ENCODE measurements around the gene ZNF473.
"Not testable (repeated sequence)": the region's sequence is repeated elsewhere in the genome, so short reads cannot be mapped to it uniquely, and the experiment has no call there.

- not testable (repeated sequence) for TF ChIP-seq CTCF (IDR thresholded peaks at IDR 0.05); TCF7L2 (IDR thresholded peaks at IDR 0.05; ENCODE audit: low read depth, low read length); REST (IDR thresholded peaks at IDR 0.05; ENCODE audit: insufficient read depth in 1 of 2, low read depth in 2 of 2, low read length in 1 of 2); POLR2AphosphoS5 (IDR thresholded peaks at IDR 0.05; ENCODE audit: low read depth, low read length); SIN3A (IDR thresholded peaks at IDR 0.05; ENCODE audit: borderline replicate concordance, insufficient read depth, low read depth, low read length)
These were observed 73.9 kb downstream of the ZNF473 start for GRCh38 chr19:50099696-50100095.

All from Panc1 (cell line).